ENCODE results near the gene CA9.
A peak's percentile ranks its signal among the peaks of the same experiment; 100 is the strongest.

CA9 gene

GRCh38 chr9:35718721-35719511 lies 45.2 kb downstream of the CA9 start:
- Histone ChIP-seq H3K36me3 (ENCODE audit: control insufficient read depth, insufficient read depth, low read length) (peaks cover 78% of the 10 kb centered on the region), H3K9me3 (ENCODE audit: control insufficient read depth, low read length) (no peaks in the 10 kb centered on the region), H3K4me1 (ENCODE audit: control insufficient read depth, insufficient read depth, low read length) (no peaks in the 10 kb centered on the region), H3K27me3 (ENCODE audit: control insufficient read depth, insufficient read depth, low read length) (no peaks in the 10 kb centered on the region), H3K9ac (ENCODE audit: low read length) (no peak overlapping the region), H3K4me3 (ENCODE audit: low read length) (no peak overlapping the region)

DNA sequence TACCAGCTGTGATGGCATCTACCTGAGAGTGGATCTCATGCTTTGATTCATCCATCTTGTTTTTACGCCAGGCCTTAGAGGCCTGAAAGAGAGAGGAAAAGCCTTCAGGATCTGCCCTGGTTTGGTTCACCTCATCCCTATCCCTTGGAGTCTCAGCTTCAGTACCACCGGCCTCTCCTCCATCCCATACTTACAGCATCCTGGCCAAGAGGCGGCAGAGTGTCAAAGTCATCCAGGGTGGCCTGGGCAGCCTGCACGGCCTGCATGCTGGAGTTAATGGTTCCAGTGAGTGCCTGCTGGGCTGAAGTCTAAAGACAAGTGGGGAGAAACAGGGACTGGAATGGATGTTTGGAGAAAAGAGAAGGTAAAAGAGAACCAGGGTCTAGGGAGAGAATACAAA lies 45.8 kb downstream of the CA9 start:
- H3K4me1 ChIP-seq (ENCODE audit: control insufficient read depth, insufficient read depth, low read length): no peaks in the 10 kb centered on the region
- no peaks in the 10 kb centered on the region for H3K9me3 ChIP-seq (ENCODE audit: control insufficient read depth, low read length)
- no peaks in the 10 kb centered on the region for H3K27me3 ChIP-seq (ENCODE audit: control insufficient read depth, insufficient read depth, low read length)
- peaks cover 78% of the 10 kb centered on the region for H3K36me3 ChIP-seq (ENCODE audit: control insufficient read depth, insufficient read depth, low read length)
- H3K9ac ChIP-seq (ENCODE audit: low read length): no peak overlapping the region
- H3K4me3 ChIP-seq (ENCODE audit: low read length): no peak overlapping the region

DNA sequence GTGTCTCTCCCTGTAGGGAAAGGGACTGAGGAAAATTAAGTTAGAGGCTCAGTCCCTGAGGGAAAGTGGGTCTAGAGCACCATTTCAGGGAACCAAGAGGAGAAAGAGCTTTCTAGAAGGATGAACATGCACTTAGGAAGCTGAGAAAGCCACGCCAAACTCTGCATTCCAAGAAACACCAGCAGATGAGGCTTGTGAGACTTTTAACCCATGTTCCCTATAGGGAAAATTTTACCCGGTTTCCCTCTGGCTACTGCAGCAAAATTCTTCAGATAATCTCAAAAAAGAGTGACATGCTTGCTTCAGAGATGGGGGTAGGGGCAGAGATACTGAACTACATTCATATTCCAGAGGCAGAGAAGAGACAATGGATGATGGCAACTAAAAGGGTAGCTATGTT lies 49.7 kb downstream of the CA9 start:
- H3K9ac ChIP-seq (ENCODE audit: low read length): no peak overlapping the region
- peaks cover 19% of the 10 kb centered on the region for H3K4me1 ChIP-seq (ENCODE audit: control insufficient read depth, insufficient read depth, low read length)
- no peak overlapping the region for H3K4me3 ChIP-seq (ENCODE audit: low read length)
- peaks cover 62% of the 10 kb centered on the region for H3K36me3 ChIP-seq (ENCODE audit: control insufficient read depth, insufficient read depth, low read length)
- H3K9me3 ChIP-seq (ENCODE audit: control insufficient read depth, low read length): no peaks in the 10 kb centered on the region
- no peaks in the 10 kb centered on the region for H3K27me3 ChIP-seq (ENCODE audit: control insufficient read depth, insufficient read depth, low read length)

GRCh38 chr9:35723908-35724307 lies 50.2 kb downstream of the CA9 start:
- H3K4me1 ChIP-seq (ENCODE audit: control insufficient read depth, insufficient read depth, low read length): peaks cover 22% of the 10 kb centered on the region
- H3K9ac ChIP-seq (ENCODE audit: low read length): no peak overlapping the region
- H3K9me3 ChIP-seq (ENCODE audit: control insufficient read depth, low read length): no peaks in the 10 kb centered on the region
- H3K4me3 ChIP-seq (ENCODE audit: low read length): no peak overlapping the region
- peaks cover 58% of the 10 kb centered on the region for H3K36me3 ChIP-seq (ENCODE audit: control insufficient read depth, insufficient read depth, low read length)
- no peaks in the 10 kb centered on the region for H3K27me3 ChIP-seq (ENCODE audit: control insufficient read depth, insufficient read depth, low read length)

- H3K9me3 ChIP-seq (ENCODE audit: control insufficient read depth, low read length): no peaks in the 10 kb centered on the region
- no peak overlapping the region for H3K9ac ChIP-seq (ENCODE audit: low read length)
- no peaks in the 10 kb centered on the region for H3K27me3 ChIP-seq (ENCODE audit: control insufficient read depth, insufficient read depth, low read length)
- no peak overlapping the region for H3K4me3 ChIP-seq (ENCODE audit: low read length)
- peaks cover 36% of the 10 kb centered on the region for H3K4me1 ChIP-seq (ENCODE audit: control insufficient read depth, insufficient read depth, low read length)
- H3K36me3 ChIP-seq (ENCODE audit: control insufficient read depth, insufficient read depth, low read length): peaks cover 43% of the 10 kb centered on the region
Observed at GRCh38 chr9:35725362-35725761, 51.6 kb downstream of the CA9 start.

DNA sequence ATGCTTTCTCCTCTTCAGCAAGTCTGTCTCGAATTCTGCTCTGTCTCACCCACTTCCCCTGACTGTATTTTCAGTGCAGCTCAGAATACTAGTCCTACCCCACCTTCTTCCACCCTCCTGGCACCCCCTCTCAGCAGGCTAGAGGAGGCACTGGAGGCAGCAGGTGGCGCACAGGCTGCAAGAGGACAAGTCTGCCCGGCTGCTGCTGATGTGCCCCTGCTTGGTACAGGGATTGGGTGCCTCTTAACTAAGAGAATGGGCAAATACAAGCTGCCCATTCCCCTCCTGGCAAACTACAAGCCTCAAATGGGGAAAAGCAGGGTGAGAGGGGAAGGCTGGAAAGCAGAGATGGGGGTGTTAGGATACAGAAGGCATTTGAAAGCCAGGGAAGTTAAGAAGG lies 53.2 kb downstream of the CA9 start:
- H3K4me1 ChIP-seq (ENCODE audit: control insufficient read depth, insufficient read depth, low read length): peaks cover 44% of the 10 kb centered on the region
- peak overlapping the region; percentile 60 for H3K9ac ChIP-seq (ENCODE audit: low read length)
- H3K36me3 ChIP-seq (ENCODE audit: control insufficient read depth, insufficient read depth, low read length): peaks cover 29% of the 10 kb centered on the region
- H3K4me3 ChIP-seq (ENCODE audit: low read length): no peak overlapping the region
- H3K27me3 ChIP-seq (ENCODE audit: control insufficient read depth, insufficient read depth, low read length): no peaks in the 10 kb centered on the region
- no peaks in the 10 kb centered on the region for H3K9me3 ChIP-seq (ENCODE audit: control insufficient read depth, low read length)

DNA sequence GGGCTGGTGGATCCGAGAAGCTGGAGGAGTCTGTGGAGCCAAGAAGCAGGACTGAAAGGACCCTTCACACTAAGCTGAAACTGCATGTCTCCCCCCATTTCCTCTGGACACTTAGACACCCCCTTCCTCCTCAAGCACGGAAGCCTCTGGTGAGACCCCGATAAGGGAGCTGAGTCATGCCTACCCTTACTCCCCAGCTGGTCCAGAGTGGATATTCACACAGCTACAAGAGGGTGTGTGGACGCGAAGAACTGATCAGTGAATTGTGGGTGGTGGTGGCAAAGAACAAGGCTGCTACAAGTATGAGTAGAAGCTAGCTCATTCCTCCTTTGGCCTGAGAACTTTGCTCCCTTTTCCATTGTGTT lies 53.9 kb downstream of the CA9 start:
- Histone ChIP-seq H3K9me3 (ENCODE audit: control insufficient read depth, low read length) (no peaks in the 10 kb centered on the region), H3K9ac (ENCODE audit: low read length) (peak overlapping the region; percentile 60), H3K36me3 (ENCODE audit: control insufficient read depth, insufficient read depth, low read length) (peaks cover 24% of the 10 kb centered on the region), H3K27me3 (ENCODE audit: control insufficient read depth, insufficient read depth, low read length) (no peaks in the 10 kb centered on the region), H3K4me3 (ENCODE audit: low read length) (no peak overlapping the region), H3K4me1 (ENCODE audit: control insufficient read depth, insufficient read depth, low read length) (peaks cover 44% of the 10 kb centered on the region)

DNA sequence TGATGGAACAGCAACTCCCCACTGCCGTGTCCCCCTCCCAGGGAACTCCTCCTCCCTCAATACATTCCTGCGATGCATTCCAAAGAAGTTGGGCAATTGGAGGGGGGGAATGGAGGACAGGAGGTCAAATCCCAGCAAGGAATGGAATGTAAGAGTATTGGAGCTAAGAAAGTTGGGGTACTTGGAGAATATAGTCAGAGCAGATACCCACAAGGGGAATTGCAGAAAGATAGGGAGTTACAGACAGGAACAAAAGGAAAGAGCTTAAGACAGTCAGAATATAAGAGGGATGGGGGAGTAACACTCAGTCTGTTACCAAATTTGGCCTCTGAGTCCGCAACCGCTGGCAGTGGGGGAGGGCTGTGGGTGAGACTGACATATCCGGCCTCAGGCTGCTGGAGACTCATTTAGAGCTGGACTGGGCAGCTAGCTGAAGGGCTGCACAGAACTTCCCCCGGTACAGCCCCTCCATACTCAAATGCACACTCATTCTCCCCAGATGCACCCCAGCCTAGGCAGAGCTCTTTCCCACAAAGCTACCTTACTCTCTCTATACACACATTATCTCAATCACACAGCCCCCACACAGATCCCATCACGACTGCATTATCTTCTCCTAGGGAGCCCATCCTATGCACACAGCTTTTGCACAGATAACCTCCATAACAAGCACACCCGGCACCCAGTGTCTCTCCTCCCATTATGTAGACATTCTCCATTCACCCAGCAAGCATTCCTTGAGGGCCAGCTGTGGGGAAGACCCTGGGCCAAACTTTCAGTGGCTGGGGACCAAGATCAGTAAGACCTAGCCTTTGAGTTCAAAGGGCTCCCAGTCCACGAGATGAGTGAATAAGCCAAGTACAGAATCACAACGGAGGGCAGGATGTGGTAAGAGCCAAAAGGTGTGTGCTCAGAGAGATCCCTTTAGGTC lies 54.6 kb downstream of the CA9 start:
- no peak overlapping the region for H3K4me3 ChIP-seq (ENCODE audit: low read length)
- H3K36me3 ChIP-seq (ENCODE audit: control insufficient read depth, insufficient read depth, low read length): peaks cover 22% of the 10 kb centered on the region
- H3K27me3 ChIP-seq (ENCODE audit: control insufficient read depth, insufficient read depth, low read length): no peaks in the 10 kb centered on the region
- H3K4me1 ChIP-seq (ENCODE audit: control insufficient read depth, insufficient read depth, low read length): peaks cover 49% of the 10 kb centered on the region
- no peaks in the 10 kb centered on the region for H3K9me3 ChIP-seq (ENCODE audit: control insufficient read depth, low read length)
- H3K9ac ChIP-seq (ENCODE audit: low read length): peak overlapping the region; percentile 60

DNA sequence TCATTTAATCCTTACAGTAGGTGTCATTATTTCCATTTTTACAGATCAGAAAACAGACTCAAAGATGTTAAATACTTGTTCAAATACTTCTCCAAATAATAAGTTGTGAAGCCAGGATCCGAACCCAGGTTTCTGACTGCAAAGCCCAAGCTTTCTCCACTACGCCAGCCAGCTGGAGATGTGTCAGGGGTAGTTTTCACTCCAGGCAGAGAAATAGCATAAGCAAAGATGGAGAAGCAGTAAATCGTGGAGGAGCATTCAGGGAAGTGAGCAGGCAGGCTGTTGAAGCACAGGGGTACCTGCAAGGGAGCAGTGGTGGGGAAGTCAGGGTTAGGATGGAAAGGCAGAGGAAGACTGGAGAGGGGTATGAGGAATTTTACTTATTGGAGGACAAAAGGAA lies 55.4 kb downstream of the CA9 start:
- Histone ChIP-seq H3K27me3 (ENCODE audit: control insufficient read depth, insufficient read depth, low read length) (no peaks in the 10 kb centered on the region), H3K9me3 (ENCODE audit: control insufficient read depth, low read length) (no peaks in the 10 kb centered on the region), H3K4me1 (ENCODE audit: control insufficient read depth, insufficient read depth, low read length) (peaks cover 57% of the 10 kb centered on the region), H3K4me3 (ENCODE audit: low read length) (no peak overlapping the region), H3K36me3 (ENCODE audit: control insufficient read depth, insufficient read depth, low read length) (peaks cover 14% of the 10 kb centered on the region), H3K9ac (ENCODE audit: low read length) (peak overlapping the region; percentile 8)

GRCh38 chr9:35729700-35730485 lies 56.2 kb downstream of the CA9 start:
- H3K27me3 ChIP-seq (ENCODE audit: control insufficient read depth, insufficient read depth, low read length): no peaks in the 10 kb centered on the region
- H3K9ac ChIP-seq (ENCODE audit: low read length): peak overlapping the region; percentile 77
- H3K4me3 ChIP-seq (ENCODE audit: low read length): peak overlapping the region; percentile 27
- no peaks in the 10 kb centered on the region for H3K9me3 ChIP-seq (ENCODE audit: control insufficient read depth, low read length)
- peaks cover 58% of the 10 kb centered on the region for H3K4me1 ChIP-seq (ENCODE audit: control insufficient read depth, insufficient read depth, low read length)
- H3K36me3 ChIP-seq (ENCODE audit: control insufficient read depth, insufficient read depth, low read length): peaks cover 6% of the 10 kb centered on the region

GRCh38 chr9:35730486-35730854 lies 56.7 kb downstream of the CA9 start:
- Histone ChIP-seq H3K36me3 (ENCODE audit: control insufficient read depth, insufficient read depth, low read length) (peaks cover 3% of the 10 kb centered on the region), H3K4me3 (ENCODE audit: low read length) (peak overlapping the region; percentile 27), H3K4me1 (ENCODE audit: control insufficient read depth, insufficient read depth, low read length) (peaks cover 58% of the 10 kb centered on the region), H3K27me3 (ENCODE audit: control insufficient read depth, insufficient read depth, low read length) (no peaks in the 10 kb centered on the region), H3K9ac (ENCODE audit: low read length) (peak overlapping the region; percentile 77), H3K9me3 (ENCODE audit: control insufficient read depth, low read length) (no peaks in the 10 kb centered on the region)
